IPS DF 6.9 (cell line): ENCODE measurements around the gene MIEF1.

Experiments used
- DNase-seq: peaks from one replicate; pipeline ENCODE4 v3.0.0-alpha.2; 2013; ENCODE audit warnings: low read depth, low spot score
- H3K27ac ChIP-seq: one replicate; pipeline ENCODE4 v1.5.1; 2013; ENCODE audit warnings: low read length, control low read depth
- H3K27me3 ChIP-seq: 2 replicates; pipeline ENCODE4 v1.6.1; 2013; ENCODE audit warnings: mild to moderate bottlenecking, low read length; ENCODE audit not compliant: control insufficient read depth, insufficient read depth
- H3K36me3 ChIP-seq: 2 replicates; pipeline ENCODE4 v1.6.1; 2013; ENCODE audit warnings: low read length; ENCODE audit not compliant: control insufficient read depth, insufficient read depth
- H3K4me1 ChIP-seq: 2 replicates; pipeline ENCODE4 v1.6.1; 2013; ENCODE audit warnings: low read length; ENCODE audit not compliant: control insufficient read depth, insufficient read depth
- H3K4me3 ChIP-seq: 2 replicates; pipeline ENCODE4 v1.5.1; 2013; ENCODE audit warnings: mild to moderate bottlenecking, low read length
- H3K9me3 ChIP-seq: 2 replicates; pipeline ENCODE4 v1.6.1; 2013; ENCODE audit warnings: low read length, inconsistent platforms; ENCODE audit not compliant: control insufficient read depth, insufficient read depth
- WGBS: extraction: QIAGEN DNeasy Blood & Tissue Kit; methylation state at CpG from one replicate; pipeline ENCODE4 v1.1.7; 2013; ENCODE audit warnings: mixed read lengths, missing lambda C conversion rate; ENCODE audit not compliant: insufficient read length, insufficient coverage; 5-methylcytosine and 5-hydroxymethylcytosine counted together

The MIEF1 gene

DNA sequence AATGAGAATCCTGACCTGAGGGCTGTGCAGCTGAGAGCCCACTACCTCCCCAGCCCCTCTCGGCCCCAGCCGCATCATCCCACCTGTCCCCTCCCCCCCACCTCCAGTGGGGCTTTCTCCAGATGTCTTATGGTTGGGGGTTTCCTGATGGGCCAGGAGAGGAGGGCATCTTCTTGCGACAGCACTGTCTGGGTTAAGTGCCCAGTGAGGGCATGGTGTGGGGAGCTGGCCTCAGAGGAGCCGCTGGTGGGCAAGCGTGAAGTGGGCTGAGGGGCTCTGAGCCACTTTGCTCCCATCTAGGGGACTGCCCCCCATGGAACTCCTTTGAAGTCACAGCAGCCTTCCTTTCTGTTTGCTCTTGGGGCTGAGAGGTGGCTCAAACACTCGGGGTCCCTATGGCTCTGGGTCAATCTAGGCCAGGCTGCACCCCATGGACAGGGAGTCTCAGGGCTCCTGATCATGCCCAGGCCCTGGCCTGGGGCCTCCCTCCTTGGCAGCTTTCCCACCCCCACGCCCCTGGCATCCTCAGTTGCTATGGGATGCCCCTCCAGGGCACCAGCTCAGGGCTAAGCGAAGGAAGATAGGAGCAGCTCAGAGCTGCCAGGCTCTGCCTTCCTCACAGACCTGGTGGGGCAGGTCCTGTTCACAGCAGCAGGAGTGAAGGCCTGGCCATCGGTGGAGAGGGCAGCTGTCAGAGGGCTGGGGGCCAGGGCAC is 11.0 kb upstream of the MIEF1 start:
- Histone ChIP-seq H3K4me3 (no peak overlapping the region), H3K9me3 (no peaks in the 10 kb centered on the region), H3K36me3 (no peaks in the 10 kb centered on the region), H3K4me1 (no peaks in the 10 kb centered on the region), H3K27ac (no peak overlapping the region), H3K27me3 (no peaks in the 10 kb centered on the region)
- WGBS = no CpG with 5 or more reads among the region's 9 CpGs
- no peak for DNase-seq

DNA sequence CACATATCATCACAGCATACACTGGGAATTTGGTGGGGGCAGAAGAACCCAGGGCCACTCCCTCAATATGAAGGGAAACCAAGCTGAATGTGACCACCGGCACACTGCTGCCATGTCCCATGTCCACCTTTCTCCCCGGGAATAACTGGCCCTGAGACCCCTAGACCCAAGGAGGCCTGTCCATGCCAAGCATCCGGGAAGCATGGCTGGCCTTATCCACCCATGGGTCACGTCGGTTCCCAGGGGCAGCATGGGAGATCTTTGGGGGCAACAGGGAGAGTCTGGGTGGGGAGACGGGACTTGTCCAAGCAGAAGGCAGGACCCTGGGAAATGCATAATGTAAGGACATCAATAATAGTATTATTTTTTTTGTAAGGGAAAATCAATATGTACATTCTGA is 10.4 kb upstream of the MIEF1 start:
- DNase-seq = no peak
- no CpG with 5 or more reads among the region's 6 CpGs for WGBS
- H3K4me1 ChIP-seq = no peaks in the 10 kb centered on the region
- H3K27me3 ChIP-seq = no peaks in the 10 kb centered on the region
- H3K9me3 ChIP-seq = no peaks in the 10 kb centered on the region
- no peak overlapping the region for H3K4me3 ChIP-seq
- H3K36me3 ChIP-seq = no peaks in the 10 kb centered on the region
- H3K27ac ChIP-seq = no peak overlapping the region

DNA sequence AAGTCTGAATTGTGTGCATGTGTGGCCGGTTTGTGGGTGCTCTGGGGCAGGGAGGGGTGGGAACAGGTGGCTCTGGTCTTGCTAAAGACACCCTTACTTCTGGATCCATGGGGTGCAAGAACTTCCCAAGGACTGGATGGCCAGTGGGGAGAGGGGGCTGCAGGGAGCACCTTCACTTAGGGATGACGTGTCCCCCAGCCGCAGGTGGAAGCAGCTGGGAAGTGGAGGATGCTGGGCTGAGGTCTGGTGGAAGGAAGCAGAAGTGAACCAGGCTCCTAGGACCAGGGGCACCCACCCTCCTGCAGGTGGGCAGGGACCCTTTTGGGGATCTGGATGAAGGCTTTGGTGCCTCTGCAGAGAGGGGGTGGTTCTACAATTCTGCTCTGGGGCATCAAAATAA is 9.9 kb upstream of the MIEF1 start:
- Histone ChIP-seq H3K27me3 (no peaks in the 10 kb centered on the region), H3K4me3 (no peak overlapping the region), H3K4me1 (no peaks in the 10 kb centered on the region), H3K9me3 (no peaks in the 10 kb centered on the region), H3K27ac (no peak overlapping the region), H3K36me3 (no peaks in the 10 kb centered on the region)
- DNase-seq = no peak
- WGBS = no CpG with 5 or more reads among the region's 3 CpGs

DNA sequence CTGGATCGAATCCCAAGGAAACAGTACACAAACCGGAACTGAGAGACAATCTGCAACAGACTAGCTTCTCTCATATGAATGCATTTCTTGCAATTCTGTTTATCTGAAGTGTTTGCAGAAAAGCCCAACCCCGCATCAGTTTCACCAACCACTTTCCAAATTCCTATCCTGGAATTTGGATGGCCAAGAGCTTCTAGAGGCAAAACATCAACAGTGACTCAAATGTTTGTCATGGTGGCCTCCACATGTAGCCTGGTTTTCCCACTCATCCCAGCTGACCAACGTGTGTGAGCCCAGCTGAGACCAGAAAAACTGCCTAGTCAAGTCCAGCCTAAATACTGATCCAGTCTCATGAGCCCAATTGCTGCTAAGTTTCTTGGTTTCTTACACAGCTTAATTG is 8.3 kb upstream of the MIEF1 start:
- Histone ChIP-seq H3K4me3 (no peak overlapping the region), H3K36me3 (no peaks in the 10 kb centered on the region), H3K4me1 (no peaks in the 10 kb centered on the region), H3K27ac (no peak overlapping the region), H3K9me3 (no peaks in the 10 kb centered on the region), H3K27me3 (no peaks in the 10 kb centered on the region)
- DNase-seq = no peak
- WGBS = no CpG with 5 or more reads among the region's 4 CpGs

DNA sequence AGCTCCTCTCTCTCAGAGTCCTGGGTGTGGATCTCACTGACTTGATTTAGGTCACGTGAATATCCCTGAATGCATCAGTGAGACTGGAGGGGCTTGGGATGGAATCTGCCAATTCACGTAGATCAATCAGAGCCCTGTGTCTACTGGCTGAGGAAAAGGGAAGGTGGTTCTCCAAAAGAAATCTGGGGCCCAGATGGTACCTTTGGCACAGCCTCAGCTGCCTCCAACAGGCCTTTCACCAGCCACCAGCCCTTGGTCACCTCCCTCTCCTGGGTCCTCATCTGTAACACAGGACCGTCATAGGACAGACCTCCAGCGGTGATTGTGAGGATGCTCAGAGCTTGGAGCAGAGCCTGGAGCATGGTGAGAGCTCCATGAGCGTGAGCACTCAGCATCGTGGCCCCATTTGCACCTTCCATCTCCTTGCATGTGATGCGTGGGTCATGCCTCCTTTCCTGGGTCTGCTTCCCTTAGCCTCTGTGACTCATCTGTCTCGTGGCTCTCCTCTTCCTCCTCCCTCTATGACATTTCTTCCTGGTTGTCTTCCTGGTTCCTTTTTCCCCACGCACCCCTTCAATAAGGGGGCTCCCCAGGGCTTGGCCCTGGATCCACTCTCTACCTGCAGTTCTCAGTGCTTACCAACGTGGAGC is 7.5 kb upstream of the MIEF1 start:
- Histone ChIP-seq H3K27me3 (no peaks in the 10 kb centered on the region), H3K9me3 (no peaks in the 10 kb centered on the region), H3K4me1 (no peaks in the 10 kb centered on the region), H3K4me3 (no peak overlapping the region), H3K27ac (no peak overlapping the region), H3K36me3 (no peaks in the 10 kb centered on the region)
- WGBS = no CpG with 5 or more reads among the region's 10 CpGs
- DNase-seq = no peak

DNA sequence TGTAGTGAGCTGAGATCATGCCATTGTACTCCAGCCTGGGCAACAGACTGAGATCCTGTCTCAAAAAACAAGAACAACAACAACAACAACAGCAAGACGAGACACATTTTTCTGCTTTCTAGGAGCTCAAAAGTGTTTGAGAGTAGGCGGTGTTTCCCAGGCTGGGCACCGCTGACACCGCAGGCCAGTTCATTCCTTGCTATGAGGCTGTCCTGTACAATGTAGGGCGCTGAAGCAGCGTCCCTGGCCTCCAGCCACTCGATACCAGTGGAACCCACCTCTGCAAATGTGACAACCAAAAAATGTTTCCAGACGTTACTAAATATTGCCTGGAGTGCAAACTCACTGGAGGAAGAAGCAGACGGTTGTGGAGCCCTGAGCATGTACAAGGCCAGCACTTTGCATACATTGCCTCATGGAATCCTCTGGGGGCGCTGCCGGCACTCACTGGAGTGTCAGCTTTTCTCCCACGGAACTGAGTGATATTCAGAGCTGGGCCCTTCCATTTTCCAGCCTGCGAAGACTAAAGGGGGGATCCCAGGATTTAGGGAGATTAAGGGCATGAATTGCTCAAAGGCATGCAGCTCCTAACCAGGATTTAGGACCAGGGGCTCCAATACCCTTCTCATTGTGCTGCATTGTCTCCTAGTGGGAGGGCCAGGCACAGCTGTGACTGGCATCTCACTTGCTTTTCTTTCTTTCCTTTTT is 5.8 kb upstream of the MIEF1 start:
- Histone ChIP-seq H3K27ac (no peak overlapping the region), H3K4me1 (no peaks in the 10 kb centered on the region), H3K9me3 (no peaks in the 10 kb centered on the region), H3K36me3 (no peaks in the 10 kb centered on the region), H3K4me3 (no peak overlapping the region), H3K27me3 (no peaks in the 10 kb centered on the region; the same call in 1 of the 2 replicates)
- DNase-seq = no peak
- no CpG with 5 or more reads among the region's 13 CpGs for WGBS

DNA sequence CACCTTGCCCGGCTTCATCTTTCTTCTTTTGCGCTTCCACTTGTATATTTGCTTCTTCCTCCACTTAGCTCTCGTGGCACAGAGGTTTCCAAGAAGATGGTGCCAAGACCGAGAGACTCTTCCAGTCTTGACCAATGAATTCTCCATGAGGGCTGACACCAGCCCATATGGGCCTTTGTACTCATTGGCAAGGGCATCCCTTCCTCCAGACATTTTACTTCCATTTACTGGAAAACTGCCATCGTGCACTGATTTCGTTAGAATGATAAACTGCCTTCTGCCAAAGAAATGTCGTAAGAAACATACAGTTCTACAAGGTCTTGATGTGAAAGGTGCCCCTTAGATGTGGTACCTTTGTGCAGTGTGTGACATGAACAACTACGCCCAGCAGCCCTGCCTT is 4.7 kb upstream of the MIEF1 start:
- Histone ChIP-seq H3K27ac (no peak overlapping the region), H3K36me3 (no peaks in the 10 kb centered on the region), H3K4me3 (no peak overlapping the region), H3K4me1 (no peaks in the 10 kb centered on the region), H3K27me3 (no peaks in the 10 kb centered on the region; the same call in 1 of the 2 replicates), H3K9me3 (no peaks in the 10 kb centered on the region)
- WGBS = no CpG with 5 or more reads among the region's 8 CpGs
- no peak for DNase-seq

DNA sequence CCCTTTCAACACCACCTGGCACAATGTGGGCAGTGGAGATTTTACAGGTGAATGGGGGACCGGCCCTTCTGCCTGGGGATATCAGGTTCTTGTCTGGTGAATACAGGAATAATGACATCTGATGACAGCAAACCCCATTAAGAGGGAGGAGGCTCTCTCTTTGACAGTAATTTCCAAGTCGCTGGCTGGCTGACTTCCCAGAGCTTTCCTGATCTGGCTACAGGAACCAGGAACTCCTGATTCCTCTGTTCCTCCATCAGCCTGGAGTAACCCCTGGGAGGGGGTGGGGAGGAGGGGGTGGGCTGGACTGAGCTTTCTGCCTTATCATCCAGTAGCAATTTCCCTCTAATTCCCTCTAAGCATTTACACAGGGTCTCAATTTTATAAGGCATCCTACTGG is 3.7 kb upstream of the MIEF1 start:
- no peaks in the 10 kb centered on the region; the same call in 1 of the 2 replicates for H3K27me3 ChIP-seq
- DNase-seq = no peak
- H3K4me1 ChIP-seq = peaks cover 2% of the 10 kb centered on the region; the same call in 1 of the 2 replicates
- no peak overlapping the region for H3K27ac ChIP-seq
- H3K9me3 ChIP-seq = no peaks in the 10 kb centered on the region
- H3K36me3 ChIP-seq = no peaks in the 10 kb centered on the region
- H3K4me3 ChIP-seq = no peak overlapping the region
- no CpG with 5 or more reads among the region's 2 CpGs for WGBS

DNA sequence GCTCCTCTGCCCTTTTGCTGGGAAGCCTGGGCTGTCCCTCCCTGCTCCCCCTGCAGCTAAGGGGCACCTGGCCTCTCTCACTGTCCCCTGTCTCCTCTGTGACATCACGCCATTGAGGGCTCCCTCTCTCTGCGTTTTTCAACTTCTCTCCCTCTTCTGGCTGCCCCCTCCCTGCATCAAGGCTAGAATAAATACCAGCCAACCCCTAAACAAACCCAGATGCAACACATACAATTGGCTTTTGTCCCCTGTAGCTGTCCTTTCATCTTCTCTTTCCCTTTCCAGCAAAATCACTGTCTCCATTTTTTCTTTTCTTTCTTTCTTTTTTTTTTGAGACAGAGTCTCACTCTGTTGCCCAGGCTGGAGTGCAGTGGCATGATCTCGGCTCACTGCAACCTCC is 3.3 kb upstream of the MIEF1 start:
- Histone ChIP-seq H3K9me3 (no peaks in the 10 kb centered on the region), H3K27ac (no peak overlapping the region), H3K4me1 (peaks cover 2% of the 10 kb centered on the region; the same call in 1 of the 2 replicates), H3K36me3 (no peaks in the 10 kb centered on the region), H3K27me3 (no peaks in the 10 kb centered on the region; the same call in 1 of the 2 replicates), H3K4me3 (no peak overlapping the region)
- WGBS = no CpG with 5 or more reads among the region's 3 CpGs
- DNase-seq = no peak

DNA sequence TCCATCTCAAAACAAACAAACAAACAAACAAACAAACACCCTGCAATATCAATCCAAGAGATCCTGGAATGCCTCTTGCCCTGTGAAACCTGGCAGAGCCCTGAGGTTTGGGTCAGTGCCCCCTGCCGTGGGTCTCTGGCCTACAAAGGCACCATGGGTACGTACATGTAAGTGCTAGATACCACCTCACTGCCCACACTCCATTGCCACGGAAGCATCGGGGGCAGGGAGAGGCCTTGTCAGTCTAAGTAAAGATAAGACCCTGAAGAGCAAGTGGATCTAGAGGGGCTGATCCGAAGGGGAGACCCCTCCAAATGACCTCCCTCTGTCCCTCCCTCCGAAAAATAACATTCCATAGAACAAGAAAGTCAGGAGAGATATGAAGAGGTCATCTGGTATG is 2.0 kb upstream of the MIEF1 start:
- Histone ChIP-seq H3K36me3 (peaks cover 9% of the 10 kb centered on the region), H3K27me3 (no peaks in the 10 kb centered on the region; the same call in 1 of the 2 replicates), H3K9me3 (no peaks in the 10 kb centered on the region), H3K4me1 (peaks cover 2% of the 10 kb centered on the region; the same call in 1 of the 2 replicates), H3K27ac (no peak overlapping the region), H3K4me3 (no peak overlapping the region)
- no CpG with 5 or more reads among the region's 6 CpGs for WGBS
- DNase-seq = no peak
